ENCODE results near the gene MAGEA2. TPM values are rescaled to one million over a fixed set of nuclear protein-coding genes. Genes with fewer than 3 reads are reported as not detected.
"Not testable (repeated sequence)": the region's sequence is repeated elsewhere in the genome, so short reads cannot be mapped to it uniquely, and the experiment has no call there.

The MAGEA2 gene
- polyA plus RNA-seq, 12 donors = 0.35 TPM; not detected in 11

- DNase-seq = not testable (repeated sequence)
Observed at GRCh38 chrX:152713195-152713594, 40.4 kb downstream of the MAGEA2 start.

GRCh38 chrX:152709173-152709572 is 44.5 kb downstream of the MAGEA2 start, which contains the start of gene CSAG2:
Gene CSAG2, minus strand, starts transcription at chrX:152709273. Its CDS starts 161 bp downstream, at chrX:152709112.
- not testable (repeated sequence) for DNase-seq

GRCh38 chrX:152706500-152706899 is 47.1 kb downstream of the MAGEA2 start:
- DNase-seq = not testable (repeated sequence)

- not testable (repeated sequence) for DNase-seq
Observed at GRCh38 chrX:152700390-152700789, 53.3 kb downstream of the MAGEA2 start.

Other genes starting within 250 kb of the MAGEA2 start
- gene GABRQ, start 115.9 kb downstream of the MAGEA2 start, polyA plus RNA-seq (ENCODE audit: insufficient read length in 12 of 12) = 1 to 10 TPM in 11 of 12 donors, not detected in 1; 1.2 to 2.6 (median 1.6) TPM
- gene MAGEA3, start 55.0 kb downstream of the MAGEA2 start, polyA plus RNA-seq (ENCODE audit: insufficient read length in 12 of 12) = not detected
- gene CSAG2, start 44.6 kb downstream of the MAGEA2 start, polyA plus RNA-seq (ENCODE audit: insufficient read length in 12 of 12) = not detected
- not detected for gene MAGEA2B, start 39.2 kb downstream of the MAGEA2 start, polyA plus RNA-seq (ENCODE audit: insufficient read length in 12 of 12)
- under 1 TPM in 1 of 12 donors, not detected in 11; 0.30 TPM for gene CSAG1, start 20.1 kb downstream of the MAGEA2 start, polyA plus RNA-seq (ENCODE audit: insufficient read length in 12 of 12)
- not detected for gene MAGEA12, start 20.1 kb downstream of the MAGEA2 start, polyA plus RNA-seq (ENCODE audit: insufficient read length in 12 of 12)
- under 1 TPM in 1 of 12 donors, not detected in 11; 0.80 TPM for gene CSAG3, start 5.4 kb upstream of the MAGEA2 start, polyA plus RNA-seq (ENCODE audit: insufficient read length in 12 of 12)
- not detected for gene MAGEA6, start 15.8 kb upstream of the MAGEA2 start, polyA plus RNA-seq (ENCODE audit: insufficient read length in 12 of 12)
- 10 to 100 TPM in 11 of 12 donors, not detected in 1; 27.6 to 52.6 (median 35.8) TPM for gene CETN2, start 76.9 kb upstream of the MAGEA2 start, polyA plus RNA-seq (ENCODE audit: insufficient read length in 12 of 12)
- 10 to 100 TPM in 10 of 12 donors, 1 to 10 TPM in 1, not detected in 1; 9.8 to 18.0 (median 12.1) TPM for gene NSDHL, start 77.2 kb upstream of the MAGEA2 start, polyA plus RNA-seq (ENCODE audit: insufficient read length in 12 of 12)
- 10 to 100 TPM in 11 of 12 donors, not detected in 1; 10.2 to 37.1 (median 18.8) TPM for gene ZNF185, start 144.2 kb upstream of the MAGEA2 start, polyA plus RNA-seq (ENCODE audit: insufficient read length in 12 of 12)
- under 1 TPM in 3 of 12 donors, not detected in 9; 0.04 to 0.08 (median 0.08) TPM for gene PNMA5, start 240.3 kb upstream of the MAGEA2 start, polyA plus RNA-seq (ENCODE audit: insufficient read length in 12 of 12)